DMS114 treated with DMSO at 0.1 percent for 48 hours (cell line): ENCODE results near the gene INPP5K.
"Not testable (repeated sequence)": the region's sequence is repeated elsewhere in the genome, so short reads cannot be mapped to it uniquely, and the experiment has no call there.

Source experiments
- DNase-seq: peaks from one replicate; lab custom pipeline; 2025; ENCODE audit not compliant: unreplicated experiment; lab: John Stamatoyannopoulos, UW

The INPP5K gene

GRCh38 chr17:1508709-1509108 lies 7.7 kb downstream of the INPP5K start:
- not testable (repeated sequence) for DNase-seq

- DNase-seq = no peak
These were observed 9.7 kb downstream of the INPP5K start for GRCh38 chr17:1506649-1507267.

DNA sequence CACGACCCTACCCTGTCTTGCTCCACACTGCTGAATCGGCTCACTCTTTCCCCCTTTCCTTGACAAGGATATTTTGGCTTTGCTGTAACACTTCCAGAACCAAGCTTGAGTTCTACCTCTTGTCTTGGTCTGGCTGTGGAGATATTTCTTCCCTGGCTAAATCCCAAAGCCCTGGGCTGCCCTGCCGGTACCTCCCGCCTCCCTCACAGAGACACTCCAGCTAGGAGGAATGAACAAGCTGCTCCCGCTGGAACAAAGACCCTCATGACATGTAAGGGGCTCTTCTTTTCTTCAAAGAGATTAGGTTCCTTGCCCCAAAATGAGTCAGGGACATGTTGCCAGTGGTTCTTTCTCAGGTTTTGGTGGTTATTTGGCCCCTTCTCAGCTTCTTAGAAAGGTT lies 10.8 kb downstream of the INPP5K start:
- DNase-seq = no peak

DNA sequence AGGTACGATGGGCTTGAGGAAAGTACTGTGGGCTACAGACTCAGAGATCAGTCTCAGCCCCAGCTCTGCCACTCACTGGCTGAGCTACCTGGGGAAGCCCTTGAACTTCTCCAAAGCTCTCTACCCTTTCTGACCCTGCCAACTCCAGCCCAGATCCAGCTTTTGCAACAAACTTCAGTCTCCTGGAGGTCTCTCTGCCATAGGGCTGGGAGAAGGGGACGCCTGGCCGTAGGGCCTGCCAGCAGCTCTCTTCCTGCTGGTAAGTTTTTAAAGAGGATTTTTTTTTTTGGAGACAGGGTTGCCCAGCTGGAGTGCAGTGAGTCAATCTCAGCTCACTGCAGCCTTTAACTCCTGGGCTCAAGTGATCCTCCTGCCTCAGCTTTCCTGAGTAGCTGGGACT lies 11.5 kb downstream of the INPP5K start:
- no peak for DNase-seq

DNA sequence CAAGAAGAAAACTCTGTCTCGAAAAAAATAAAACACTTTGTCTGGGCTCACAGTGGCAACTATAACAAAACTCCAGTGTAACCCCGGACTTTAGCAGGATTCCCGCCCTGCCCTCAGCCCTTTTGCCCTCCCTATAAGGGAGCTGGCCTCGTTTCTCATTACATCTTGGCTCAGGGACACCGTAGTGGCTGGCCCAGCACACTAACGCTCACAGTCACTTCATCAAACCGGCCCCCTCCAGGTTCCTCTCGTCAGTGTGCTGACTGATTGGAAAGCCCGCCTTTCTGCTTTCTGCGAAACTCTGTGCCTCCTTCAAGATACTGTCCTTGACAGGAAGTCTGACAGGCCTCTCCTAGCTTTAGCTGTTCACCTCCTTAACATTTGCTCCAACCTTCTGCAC lies 12.7 kb downstream of the INPP5K start:
- DNase-seq = no peak

- DNase-seq = no peak
These were observed 17.5 kb downstream of the INPP5K start for GRCh38 chr17:1498869-1499268.

- no peak for DNase-seq
These were observed 18.2 kb downstream of the INPP5K start for GRCh38 chr17:1498233-1498632.

DNA sequence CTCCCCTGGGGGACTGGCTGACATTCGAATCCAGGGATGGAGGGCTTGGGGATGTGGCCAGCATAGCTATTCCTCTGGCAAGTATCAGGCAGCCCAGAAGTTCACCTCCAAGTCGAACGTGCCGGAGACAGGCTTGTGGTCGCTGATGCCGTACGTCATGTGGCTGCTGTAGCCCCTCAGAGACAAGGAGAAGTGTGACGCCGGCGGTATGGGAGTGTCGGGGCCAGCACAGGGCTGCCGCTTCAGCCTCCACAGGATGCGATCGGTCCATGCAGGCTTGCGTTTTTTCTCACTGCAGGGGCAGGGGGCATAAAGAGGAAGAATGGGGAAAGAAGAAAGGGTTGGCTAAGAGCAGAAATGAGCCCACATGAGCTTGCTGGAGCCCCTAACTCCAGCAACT lies 18.6 kb downstream of the INPP5K start:
- no peak for DNase-seq

- no peak for DNase-seq
These were observed 19.5 kb downstream of the INPP5K start for GRCh38 chr17:1496869-1497268.

- no peak for DNase-seq
These were observed 21.0 kb downstream of the INPP5K start for GRCh38 chr17:1495265-1495989.

- DNase-seq = no peak
These were observed 21.6 kb downstream of the INPP5K start for GRCh38 chr17:1494736-1495253.

GRCh38 chr17:1494203-1494602 lies 22.2 kb downstream of the INPP5K start:
- no peak for DNase-seq

DNA sequence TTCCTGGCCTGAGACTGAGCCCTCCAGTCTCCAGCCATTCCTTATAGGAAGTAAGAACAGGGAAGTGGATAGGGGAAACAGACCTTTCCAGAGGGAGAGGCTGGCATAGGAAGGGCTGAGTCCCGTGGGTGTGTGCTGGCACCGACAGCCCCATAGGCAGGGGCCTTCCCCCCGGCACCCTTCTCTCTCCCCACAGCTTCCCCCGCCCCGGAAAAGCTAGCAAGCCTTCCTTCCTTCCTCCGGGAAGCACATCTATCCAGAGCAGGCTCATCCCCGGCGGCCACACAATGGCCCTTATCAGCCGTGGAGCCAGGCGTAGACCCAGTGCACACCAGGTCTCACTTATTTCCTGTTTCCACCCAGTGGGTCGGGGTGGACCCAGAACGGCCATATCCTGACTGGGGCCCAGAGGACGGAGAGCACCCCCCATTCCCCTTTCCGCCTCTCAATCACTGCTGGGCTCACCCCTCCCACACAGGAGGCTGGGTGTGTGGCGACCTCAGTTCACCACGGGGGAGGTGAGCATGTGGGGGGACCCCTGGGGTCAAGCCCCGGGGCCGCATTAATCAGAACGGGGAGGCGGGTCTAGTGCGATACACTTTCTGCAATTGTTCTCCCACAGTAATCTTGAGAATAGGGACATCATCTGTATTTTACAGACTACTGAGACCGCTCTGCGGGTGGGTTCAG lies 23.0 kb downstream of the INPP5K start:
- no peak for DNase-seq

DNA sequence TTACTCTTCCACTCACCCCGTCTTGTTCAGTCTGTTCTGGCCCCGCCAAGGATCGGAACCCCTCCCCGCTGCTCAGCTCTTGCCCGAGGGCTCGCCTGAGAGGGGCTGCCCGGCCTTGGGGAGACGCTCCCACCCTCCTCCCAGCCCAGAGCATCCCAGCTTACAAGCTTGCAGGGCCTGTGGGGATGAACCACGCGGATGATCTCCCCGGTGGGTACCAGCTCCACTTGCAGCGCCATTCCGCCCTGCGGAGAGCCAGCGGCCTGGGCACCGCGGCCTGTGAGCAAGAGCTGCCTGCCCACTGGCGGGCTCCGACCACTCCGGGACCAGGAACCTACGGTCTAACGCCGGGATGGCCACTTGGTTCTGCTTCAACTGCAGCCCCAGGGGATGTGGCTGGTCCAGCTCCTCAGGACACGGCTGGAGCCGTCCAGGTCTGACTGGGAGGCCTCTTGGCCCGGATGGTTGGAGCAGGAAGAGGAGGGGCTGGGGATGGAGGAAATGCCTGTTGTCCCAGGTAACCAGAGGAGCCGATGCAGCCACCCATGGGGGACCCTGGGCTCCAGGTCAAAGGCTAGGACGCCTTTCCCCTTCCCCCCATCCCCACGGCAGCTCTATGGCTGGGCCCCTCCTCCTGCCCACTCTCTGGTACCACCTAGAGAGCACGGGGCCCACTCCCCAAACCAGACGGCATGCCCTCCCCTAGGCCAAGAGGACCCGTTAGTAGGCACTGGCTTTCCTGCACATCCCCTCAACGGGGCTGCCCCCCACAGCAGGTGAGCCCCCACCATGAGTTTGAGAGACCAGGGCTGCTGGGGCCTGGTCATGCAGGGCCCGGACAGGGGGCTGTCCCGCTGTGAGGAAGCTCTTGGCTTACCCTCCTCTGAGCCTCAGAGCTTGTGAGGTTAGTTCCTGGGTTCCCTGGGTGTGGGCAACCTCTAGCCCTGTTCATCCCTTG lies 23.9 kb downstream of the INPP5K start, which contains the start of gene MYO1C:
MYO1C (minus strand) TSS at position 438 of the 958 bp plus-strand sequence; CDS start at position 239, 199 bp downstream.
- DNase-seq = no peak

GRCh38 chr17:1491443-1492248 lies 24.8 kb downstream of the INPP5K start:
- no peak for DNase-seq

DNA sequence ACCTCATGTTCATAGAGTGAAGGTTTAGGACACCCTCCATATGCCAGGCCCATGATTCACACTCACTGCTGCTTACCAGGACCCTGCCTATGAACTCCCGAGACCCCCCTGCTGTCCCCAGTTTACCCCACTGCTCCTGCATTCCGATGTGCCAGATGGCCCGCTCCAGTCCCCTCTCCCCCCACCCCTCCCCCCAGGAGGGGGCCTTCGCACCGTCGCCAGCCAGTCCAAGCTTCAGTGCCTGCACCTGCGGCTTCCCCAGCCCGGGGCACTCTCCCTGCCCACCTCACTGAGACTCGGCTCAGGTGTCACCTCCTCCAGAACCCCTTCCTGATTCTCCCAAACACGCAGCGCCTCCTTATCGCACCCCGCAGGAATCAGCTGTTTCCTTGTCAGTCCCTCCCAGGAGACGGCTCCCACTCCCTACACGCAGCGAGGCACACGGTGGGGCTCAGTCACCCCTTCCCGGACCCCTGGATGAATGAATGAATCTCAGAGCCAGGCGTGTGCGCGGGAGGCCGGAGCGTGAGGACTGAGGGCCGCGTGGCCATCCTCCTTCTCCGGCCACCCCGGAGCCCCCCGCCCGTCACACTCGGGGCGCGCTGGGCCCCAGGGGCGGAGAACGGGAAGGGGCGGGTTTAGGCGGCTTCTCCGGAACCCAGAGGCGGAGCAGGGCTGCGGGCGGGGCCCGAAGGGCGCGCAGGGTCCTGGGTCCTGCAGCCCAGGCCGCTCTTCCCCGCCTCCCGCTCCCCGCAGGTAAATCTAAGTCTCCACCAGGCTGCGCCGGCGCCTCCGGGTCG lies 25.6 kb downstream of the INPP5K start:
- DNase-seq = no peak

GRCh38 chr17:1488826-1489270 lies 27.6 kb downstream of the INPP5K start:
- no peak for DNase-seq

- peak; percentile 46 for DNase-seq
These were observed 28.2 kb downstream of the INPP5K start for GRCh38 chr17:1487939-1488825.
